Measurements from ENCODE around the gene ACOXL.

DNA sequence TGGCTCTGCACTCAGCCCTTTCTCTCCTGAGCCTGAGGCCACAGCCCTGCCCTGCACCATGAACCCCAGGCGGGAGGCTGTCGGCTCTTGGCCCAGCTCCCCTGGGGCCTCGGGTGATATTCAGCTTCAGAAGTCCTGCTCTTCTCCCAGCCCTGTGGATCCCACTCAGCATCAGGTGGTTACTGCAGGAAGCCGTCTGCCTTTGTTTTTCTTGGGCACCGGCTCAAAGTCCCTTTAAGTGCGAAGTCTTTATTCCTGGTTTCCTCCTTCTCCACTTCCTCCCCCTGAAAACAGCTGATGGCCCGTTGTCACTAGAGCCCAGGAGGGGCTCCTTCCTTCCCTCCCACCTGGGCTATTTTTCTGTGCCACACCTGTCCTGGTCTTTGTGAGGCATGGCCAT lies 226.8 kb downstream of the ACOXL start:
- TF ChIP-seq POLR2A (IDR thresholded peaks at IDR 0.05) (no peak), CTCF (IDR thresholded peaks at IDR 0.05) (no peak)
